ENCODE measurements around the gene TANK.

DNA sequence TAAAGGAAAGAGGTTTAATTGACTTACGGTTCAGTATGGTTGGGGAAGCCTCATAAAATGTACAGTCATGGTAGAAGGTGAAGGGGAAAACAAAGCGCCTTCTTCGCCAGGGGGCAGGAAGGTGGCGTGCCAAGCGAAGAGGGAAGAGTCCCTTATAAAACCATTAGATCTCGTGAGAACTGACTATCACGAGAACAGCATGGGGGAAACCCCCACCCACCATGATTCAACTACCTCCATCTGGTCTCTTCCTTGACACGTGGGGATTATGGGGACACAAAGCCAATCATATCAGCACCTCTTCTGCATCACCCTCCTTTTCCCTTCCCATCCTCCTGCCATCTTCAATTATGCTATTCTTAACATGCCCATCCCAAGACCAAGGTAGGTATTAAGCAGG, 29.9 kb upstream of the TANK start:
- TF ChIP-seq POLR2A (IDR thresholded peaks at IDR 0.05) (no peak), POLR2AphosphoS5 (IDR thresholded peaks at IDR 0.05) (no peak)
